CD14-positive monocyte (primary cell): ENCODE data around the gene SLC34A3. TPM values are rescaled to one million over a fixed set of nuclear protein-coding genes. Genes with fewer than 3 reads are reported as not detected.

Experiments
- DNase-seq, 3 donors: peaks; one replicate each; pipeline ENCODE4 v3.0.0-alpha.2; 2011 to 2022
- H2AFZ ChIP-seq: 2 replicates; pipeline ENCODE4 v1.6.0; 2012; ENCODE audit warnings: mild to moderate bottlenecking, low read depth, low read length, inconsistent platforms; ENCODE audit not compliant: insufficient read depth, poor library complexity, severe bottlenecking
- H3K27ac ChIP-seq, 2 donors: 1 replicate in 1 of 2; 2 replicates in 1 of 2; pipeline ENCODE4 v1.5.1; 2012 to 2013; ENCODE audit warnings: low read length in 2 of 2, control low read depth in 1 of 2, inconsistent platforms in 1 of 2, low read depth in 1 of 2, mild to moderate bottlenecking in 1 of 2
- H3K27me3 ChIP-seq, 2 donors: one replicate each; pipeline versions ENCODE4 v1.6.0 to v1.6.1; 2011 to 2013; ENCODE audit warnings: low read length in 2 of 2; ENCODE audit not compliant: control insufficient read depth in 2 of 2, insufficient read depth in 2 of 2
- H3K36me3 ChIP-seq, 2 donors: replicated peaks in 1 of 2; 1 replicate in 1 of 2; 2 replicates in 1 of 2; pipeline versions ENCODE4 v1.5.1 to v1.6.1; 2012 to 2013; ENCODE audit warnings: low read length in 2 of 2, control low read depth in 1 of 2, inconsistent platforms in 1 of 2, mild to moderate bottlenecking in 1 of 2; ENCODE audit not compliant: insufficient read depth in 2 of 2, control insufficient read depth in 1 of 2
- H3K4me1 ChIP-seq, 2 donors: 1 replicate in 1 of 2; 2 replicates in 1 of 2; pipeline versions ENCODE4 v1.5.1 to v1.6.1; 2012 to 2013; ENCODE audit warnings: low read length in 2 of 2, control low read depth in 1 of 2, inconsistent platforms in 1 of 2, mild to moderate bottlenecking in 1 of 2, moderate library complexity in 1 of 2; ENCODE audit not compliant: insufficient read depth in 2 of 2, control insufficient read depth in 1 of 2
- H3K4me2 ChIP-seq: replicated peaks from 2 replicates; pipeline ENCODE3; 2012; ENCODE audit warnings: low read length, moderate library complexity, mild to moderate bottlenecking; ENCODE audit not compliant: poor library complexity, severe bottlenecking; ENCODE audit errors: extremely low read depth
- H3K4me3 ChIP-seq, 3 experiments: fragments of 200-600 bp in 1 of 3; sonication (generic) in 1 of 3; replicated peaks in 1 of 3; 1 replicate in 2 of 3; 2 replicates in 1 of 3; pipeline ENCODE4 v1.5.1; 2011 to 2013; ENCODE audit warnings: low read length in 3 of 3, mild to moderate bottlenecking in 3 of 3, control low read depth in 2 of 3, low read depth in 2 of 3, inconsistent platforms in 1 of 3, moderate library complexity in 1 of 3
- H3K79me2 ChIP-seq: 2 replicates; pipeline ENCODE4 v1.6.0; 2012; ENCODE audit warnings: mild to moderate bottlenecking, control low read depth, inconsistent platforms, low read length, moderate library complexity; ENCODE audit not compliant: insufficient read depth
- H3K9ac ChIP-seq: 2 replicates; pipeline ENCODE4 v1.6.0; 2017; ENCODE audit warnings: low read length, mild to moderate bottlenecking; ENCODE audit not compliant: insufficient read depth, poor library complexity, severe bottlenecking
- H3K9me3 ChIP-seq, 2 donors: replicated peaks in 1 of 2; 1 replicate in 1 of 2; 2 replicates in 1 of 2; pipeline versions ENCODE4 v1.5.1 to v1.6.1; 2012 to 2013; ENCODE audit warnings: low read length in 2 of 2, control low read depth in 1 of 2; ENCODE audit not compliant: control insufficient read depth in 1 of 2, insufficient read depth in 1 of 2
- H4K20me1 ChIP-seq: 2 replicates; pipeline ENCODE4 v1.6.0; 2012; ENCODE audit warnings: mild to moderate bottlenecking, low read length, control low read depth, moderate library complexity; ENCODE audit not compliant: insufficient read depth
- H3K27ac Mint-ChIP-seq, 7 donors: one replicate each; pipeline ENCODE4 v1.8.0; 2020; ENCODE audit warnings: mild to moderate bottlenecking in 7 of 7, mixed read lengths in 7 of 7, moderate library complexity in 6 of 7, inconsistent platforms in 2 of 7
- H3K27me3 Mint-ChIP-seq, 3 donors: one replicate each; pipeline ENCODE4 v1.8.0; 2021 to 2022; ENCODE audit warnings: low read depth in 3 of 3, mild to moderate bottlenecking in 3 of 3, mixed read lengths in 3 of 3, moderate library complexity in 3 of 3, inconsistent platforms in 1 of 3
- H3K36me3 Mint-ChIP-seq, 2 donors: one replicate each; pipeline ENCODE4 v1.8.0; 2020; ENCODE audit warnings: mixed read lengths in 2 of 2, inconsistent platforms in 1 of 2, mild to moderate bottlenecking in 1 of 2
- H3K4me1 Mint-ChIP-seq: one replicate; pipeline ENCODE4 v1.8.0; 2020; ENCODE audit warnings: mild to moderate bottlenecking, mixed read lengths
- H3K4me3 Mint-ChIP-seq, 2 donors: one replicate each; pipeline ENCODE4 v1.8.0; 2020; ENCODE audit warnings: mild to moderate bottlenecking in 2 of 2, mixed read lengths in 2 of 2, moderate library complexity in 1 of 2
- H3K9me3 Mint-ChIP-seq, 7 donors: one replicate each; pipeline ENCODE4 v1.8.0; 2020 to 2022; ENCODE audit warnings: mixed read lengths in 7 of 7, mild to moderate bottlenecking in 6 of 7, moderate library complexity in 6 of 7, inconsistent platforms in 2 of 7
- WGBS: methylation state at CpG from one replicate; pipeline ENCODE4 v1.1.5; 2013; ENCODE audit warnings: missing lambda C conversion rate; ENCODE audit not compliant: insufficient coverage; 5-methylcytosine and 5-hydroxymethylcytosine counted together
- intact Hi-C, 2 donors: fragments of 100-400 bp; cut with micrococcal nuclease; formaldehyde crosslinking; loops; one replicate each; pipeline versions ENCODE4 v1.15.0 to v1.15.1; 2023
- polyA plus RNA-seq, 3 donors: library from polyadenylated mRNA; depleted of rRNA in 1 of 3; unstranded in 2 of 3; stranded (reverse) in 1 of 3; fragments of 300-500 nt in 2 of 3; fragments of >200 nt in 1 of 3; fragmentation: Illumina TruSeq in 2 of 3; gene quantifications; 1 replicate in 2 of 3; 2 replicates in 1 of 3; pipeline ENCODE4 v1.2.3, GENCODE V29; 2012 to 2021
- TF ChIP-seq, protein P1 (sequence below): fragments of 200-600 bp; IDR thresholded peaks from one replicate; pipeline ENCODE4 v1.8.0; 2022; ENCODE audit warnings: antibody characterized with exemption, mild to moderate bottlenecking

The SLC34A3 gene
- polyA plus RNA-seq, 3 donors = not detected

DNA sequence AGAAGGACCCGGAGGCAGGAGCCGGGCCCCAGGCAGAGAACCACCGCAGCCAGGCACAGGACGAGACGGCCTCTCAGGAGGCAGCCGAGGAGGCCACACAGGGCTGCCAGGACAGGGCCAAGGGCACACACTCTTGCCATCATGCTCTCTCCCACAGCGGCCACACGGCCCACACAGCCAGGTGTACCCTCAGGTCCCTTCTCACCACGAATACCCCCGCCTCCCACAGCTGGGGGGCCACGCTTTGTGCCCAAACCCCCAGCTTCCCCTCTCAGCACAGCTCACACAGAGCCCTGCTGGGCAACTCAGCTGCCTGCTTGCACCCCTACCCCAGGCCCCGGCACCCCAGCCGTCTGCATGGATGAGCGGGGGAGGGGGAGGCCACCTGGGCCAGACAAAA lies 36.9 kb upstream of the SLC34A3 start:
- peaks cover 41% of the 10 kb centered on the region for H4K20me1 ChIP-seq
- no peak overlapping the region for H3K27ac ChIP-seq
- no peak overlapping the region for H3K4me3 ChIP-seq
- H3K9ac ChIP-seq = no peak overlapping the region
- H3K9me3 ChIP-seq = no peaks in the 10 kb centered on the region
- H3K36me3 ChIP-seq = peaks cover 17 to 23% of the 10 kb centered on the region in 2 donors
- peaks cover 26% of the 10 kb centered on the region for H3K4me1 Mint-ChIP-seq
- no peaks in the 10 kb centered on the region for H3K27me3 Mint-ChIP-seq
- DNase-seq = no peak
- no peak overlapping the region for H3K4me3 Mint-ChIP-seq
- no peak overlapping the region for H3K4me2 ChIP-seq
- peaks cover 6 to 30% of the 10 kb centered on the region in 2 donors for H3K36me3 Mint-ChIP-seq
- 96% methylated on average over 10 of the region's 14 CpGs for WGBS
- no peak overlapping the region for H2AFZ ChIP-seq
- TF ChIP-seq, protein P1, sequence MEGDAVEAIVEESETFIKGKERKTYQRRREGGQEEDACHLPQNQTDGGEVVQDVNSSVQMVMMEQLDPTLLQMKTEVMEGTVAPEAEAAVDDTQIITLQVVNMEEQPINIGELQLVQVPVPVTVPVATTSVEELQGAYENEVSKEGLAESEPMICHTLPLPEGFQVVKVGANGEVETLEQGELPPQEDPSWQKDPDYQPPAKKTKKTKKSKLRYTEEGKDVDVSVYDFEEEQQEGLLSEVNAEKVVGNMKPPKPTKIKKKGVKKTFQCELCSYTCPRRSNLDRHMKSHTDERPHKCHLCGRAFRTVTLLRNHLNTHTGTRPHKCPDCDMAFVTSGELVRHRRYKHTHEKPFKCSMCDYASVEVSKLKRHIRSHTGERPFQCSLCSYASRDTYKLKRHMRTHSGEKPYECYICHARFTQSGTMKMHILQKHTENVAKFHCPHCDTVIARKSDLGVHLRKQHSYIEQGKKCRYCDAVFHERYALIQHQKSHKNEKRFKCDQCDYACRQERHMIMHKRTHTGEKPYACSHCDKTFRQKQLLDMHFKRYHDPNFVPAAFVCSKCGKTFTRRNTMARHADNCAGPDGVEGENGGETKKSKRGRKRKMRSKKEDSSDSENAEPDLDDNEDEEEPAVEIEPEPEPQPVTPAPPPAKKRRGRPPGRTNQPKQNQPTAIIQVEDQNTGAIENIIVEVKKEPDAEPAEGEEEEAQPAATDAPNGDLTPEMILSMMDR = no peak
- peaks cover 0 to 2% (median 0%) of the 10 kb centered on the region in 7 donors for H3K9me3 Mint-ChIP-seq
- no peaks in the 10 kb centered on the region for H3K27me3 ChIP-seq
- H3K4me1 ChIP-seq = peaks cover 21 to 30% of the 10 kb centered on the region in 2 donors
- peaks cover 29% of the 10 kb centered on the region for H3K79me2 ChIP-seq
- intact Hi-C loops = no loop called here
- H3K27ac Mint-ChIP-seq = no peak overlapping the region

DNA sequence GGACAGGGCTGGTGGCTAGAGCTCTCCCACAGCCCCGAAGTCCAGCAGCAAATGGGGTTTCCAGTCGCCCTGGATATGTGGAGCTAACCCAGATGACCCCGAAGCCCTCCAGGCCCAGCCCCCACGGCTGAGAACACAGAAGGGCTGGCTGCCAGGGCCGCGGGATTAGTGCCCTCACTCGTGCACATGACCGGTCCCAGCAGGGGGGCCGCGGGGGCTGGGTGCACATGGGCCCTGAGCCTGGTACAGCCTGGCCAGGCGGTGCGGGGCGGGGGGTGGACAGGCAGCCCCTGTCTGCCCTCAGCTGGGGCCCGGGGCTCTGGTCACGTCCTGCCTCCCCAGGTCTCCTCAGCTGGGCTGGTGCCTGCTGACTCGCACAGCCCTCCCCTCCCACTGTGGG lies 36.3 kb upstream of the SLC34A3 start:
- H3K36me3 Mint-ChIP-seq = peaks cover 6 to 30% of the 10 kb centered on the region in 2 donors
- TF ChIP-seq, protein P1 = no peak
- Histone ChIP-seq H3K79me2 (peaks cover 27% of the 10 kb centered on the region), H3K27ac (no peak overlapping the region), H3K27me3 (peaks cover 0 to 1% of the 10 kb centered on the region in 2 donors), H3K36me3 (peaks cover 17 to 23% of the 10 kb centered on the region in 2 donors), H3K9ac (no peak overlapping the region), H3K4me3 (no peak overlapping the region), H2AFZ (no peak overlapping the region), H3K4me1 (peaks cover 23 to 30% of the 10 kb centered on the region in 2 donors), H3K9me3 (no peaks in the 10 kb centered on the region), H4K20me1 (peaks cover 41% of the 10 kb centered on the region), H3K4me2 (no peak overlapping the region)
- peaks cover 0 to 1% (median 0%) of the 10 kb centered on the region in 3 donors for H3K27me3 Mint-ChIP-seq
- DNase-seq = no peak
- no peak overlapping the region for H3K27ac Mint-ChIP-seq
- intact Hi-C loops = no loop called here
- 89% methylated on average over 14 of the region's 16 CpGs for WGBS
- peaks cover 0 to 2% (median 0%) of the 10 kb centered on the region in 7 donors for H3K9me3 Mint-ChIP-seq
- no peak overlapping the region for H3K4me3 Mint-ChIP-seq
- H3K4me1 Mint-ChIP-seq = peaks cover 23% of the 10 kb centered on the region
